Activated CD4-positive, alpha-beta T cell treated with anti-CD3 and anti-CD28 coated beads, Interleukin-2, amount 10 ng/mL, durations not matched to agents 7 days and 5 days (primary cell): ENCODE data around the gene LITAFD. TPM values are rescaled to one million over a fixed set of nuclear protein-coding genes. Genes with fewer than 3 reads are reported as not detected.
A peak's percentile ranks its signal among the peaks of the same experiment; 100 is the strongest.

ENCODE experiments used
- CTCF ChIA-PET: fragments of 350-600 bp; sonication (Branson Sonifier 250); formaldehyde crosslinking; loops from one replicate; lab custom pipeline; 2021; ENCODE audit warnings: antibody characterized with exemption; lab: Charles Lee
- POLR2A ChIA-PET: fragments of 350-600 bp; sonication (Branson Sonifier 250); formaldehyde crosslinking; loops from one replicate; lab custom pipeline; 2021; ENCODE audit warnings: antibody characterized with exemption; lab: Charles Lee
- DNase-seq: peaks from one replicate; pipeline ENCODE4 v3.0.0-alpha.2; 2020
- H3K27ac Mint-ChIP-seq: one replicate; pipeline ENCODE4 v1.8.0; 2021; ENCODE audit warnings: mild to moderate bottlenecking, moderate library complexity, mixed read lengths
- H3K27me3 Mint-ChIP-seq: one replicate; pipeline ENCODE4 v1.8.0; 2021; ENCODE audit warnings: mixed read lengths
- H3K36me3 Mint-ChIP-seq: one replicate; pipeline ENCODE4 v1.8.0; 2021; ENCODE audit warnings: low read depth, mixed read lengths
- H3K4me1 Mint-ChIP-seq: one replicate; pipeline ENCODE4 v1.8.0; 2021; ENCODE audit warnings: mixed read lengths
- H3K4me3 Mint-ChIP-seq: one replicate; pipeline ENCODE4 v1.8.0; 2021; ENCODE audit warnings: mild to moderate bottlenecking, moderate library complexity, mixed read lengths
- H3K9me3 Mint-ChIP-seq: one replicate; pipeline ENCODE4 v1.8.0; 2021; ENCODE audit warnings: mixed read lengths
- total RNA-seq, 2 experiments: library from RNA; stranded (reverse); gene quantifications; one replicate each; pipeline ENCODE4 v1.2.3, GENCODE V29; 2021

The LITAFD gene
- total RNA-seq, 2 experiments from 2014 or later, result not detected

GRCh38 chr16:8921347-8921984 lies 39.3 kb downstream of the LITAFD start:
- no peak for DNase-seq
- ChIA-PET CTCF (interaction anchor here (1.2 to 1.3 kb wide), 2 partner anchors 13 to 25 kb away, joined by 3 to 6 read pairs; no protein-coding TSS in a partner anchor), POLR2A (no interaction called here)
- no peaks in the 10 kb centered on the region for H3K9me3 Mint-ChIP-seq
- no peak overlapping the region for H3K4me3 Mint-ChIP-seq
- no peaks in the 10 kb centered on the region for H3K27me3 Mint-ChIP-seq
- peaks cover 80% of the 10 kb centered on the region for H3K4me1 Mint-ChIP-seq
- H3K27ac Mint-ChIP-seq, result no peak overlapping the region
- peaks cover 75% of the 10 kb centered on the region for H3K36me3 Mint-ChIP-seq

DNA sequence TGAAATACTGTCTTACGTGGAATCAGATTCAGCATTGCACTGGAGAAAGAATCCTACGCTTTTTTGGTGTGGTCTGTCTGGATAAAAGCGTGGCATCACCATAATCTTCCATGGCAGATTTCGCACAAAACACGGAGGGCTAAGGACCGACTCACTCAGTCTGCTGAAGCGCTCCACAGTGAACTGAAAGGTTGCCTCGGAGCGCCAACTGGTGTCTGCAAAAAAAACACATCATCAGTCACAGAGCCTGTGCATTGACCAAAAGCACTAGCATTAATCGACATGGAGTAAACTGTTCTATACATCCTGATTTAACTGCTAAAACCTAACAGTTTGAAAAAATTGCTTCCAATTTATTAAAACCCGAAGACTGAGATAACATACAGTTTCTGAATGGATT lies 41.0 kb downstream of the LITAFD start:
- no peak overlapping the region for H3K4me3 Mint-ChIP-seq
- H3K9me3 Mint-ChIP-seq, result no peaks in the 10 kb centered on the region
- ChIA-PET CTCF (no interaction called here), POLR2A (no interaction called here)
- no peak for DNase-seq
- H3K4me1 Mint-ChIP-seq, result peaks cover 68% of the 10 kb centered on the region
- no peak overlapping the region for H3K27ac Mint-ChIP-seq
- no peaks in the 10 kb centered on the region for H3K27me3 Mint-ChIP-seq
- peaks cover 73% of the 10 kb centered on the region for H3K36me3 Mint-ChIP-seq

- CTCF ChIA-PET, result interaction anchor here (0.9 kb wide), 2 partner anchors 8 to 12 kb away, joined by 3 read pairs; no protein-coding TSS in a partner anchor
- no peaks in the 10 kb centered on the region for H3K27me3 Mint-ChIP-seq
- H3K4me3 Mint-ChIP-seq, result no peak overlapping the region
- peak overlapping the region; percentile 80 for H3K27ac Mint-ChIP-seq
- H3K4me1 Mint-ChIP-seq, result peaks cover 61% of the 10 kb centered on the region
- peaks cover 75% of the 10 kb centered on the region for H3K36me3 Mint-ChIP-seq
- DNase-seq, result no peak
- H3K9me3 Mint-ChIP-seq, result no peaks in the 10 kb centered on the region
- POLR2A ChIA-PET, result no interaction called here
Measured at GRCh38 chr16:8924214-8924613, 42.1 kb downstream of the LITAFD start.

- Mint-ChIP-seq H3K27ac (peak overlapping the region; percentile 46), H3K4me3 (no peak overlapping the region), H3K27me3 (no peaks in the 10 kb centered on the region), H3K4me1 (peaks cover 49% of the 10 kb centered on the region), H3K9me3 (no peaks in the 10 kb centered on the region), H3K36me3 (peaks cover 73% of the 10 kb centered on the region)
- DNase-seq, result no peak
- ChIA-PET POLR2A (no interaction called here), CTCF (interaction anchor here (1.6 kb wide), 1 partner anchor 11 kb away, joined by 5 read pairs; no protein-coding TSS in a partner anchor)
Measured at GRCh38 chr16:8925455-8925854, 43.3 kb downstream of the LITAFD start.

- H3K27ac Mint-ChIP-seq, result no peak overlapping the region
Measured at GRCh38 chr16:8926827-8927226, 44.7 kb downstream of the LITAFD start.

GRCh38 chr16:8928467-8928957 lies 46.4 kb downstream of the LITAFD start:
- CTCF ChIA-PET, result no interaction called here
- Mint-ChIP-seq H3K27me3 (no peaks in the 10 kb centered on the region), H3K27ac (no peak overlapping the region), H3K36me3 (peaks cover 54% of the 10 kb centered on the region), H3K9me3 (no peaks in the 10 kb centered on the region), H3K4me1 (peaks cover 34% of the 10 kb centered on the region), H3K4me3 (no peak overlapping the region)
- POLR2A ChIA-PET, result no interaction called here
- DNase-seq, result no peak

More at GRCh38 chr16:8926827-8927226, 44.7 kb downstream of the LITAFD start:
- DNase-seq, result no peak
- ChIA-PET CTCF (no interaction called here), POLR2A (no interaction called here)
- peaks cover 63% of the 10 kb centered on the region for H3K36me3 Mint-ChIP-seq
- no peaks in the 10 kb centered on the region for H3K9me3 Mint-ChIP-seq
- H3K27me3 Mint-ChIP-seq, result no peaks in the 10 kb centered on the region
- H3K4me3 Mint-ChIP-seq, result no peak overlapping the region
- peaks cover 40% of the 10 kb centered on the region for H3K4me1 Mint-ChIP-seq

- DNase-seq, result no peak
- ChIA-PET POLR2A (no interaction called here), CTCF (interaction anchor here (0.6 kb wide), 1 partner anchor 288 kb away, joined by 3 read pairs; no protein-coding TSS in a partner anchor)
- no peak overlapping the region for H3K4me3 Mint-ChIP-seq
- peaks cover 52% of the 10 kb centered on the region for H3K36me3 Mint-ChIP-seq
- H3K27ac Mint-ChIP-seq, result peak overlapping the region; percentile 32
- peaks cover 28% of the 10 kb centered on the region for H3K4me1 Mint-ChIP-seq
- H3K27me3 Mint-ChIP-seq, result no peaks in the 10 kb centered on the region
- H3K9me3 Mint-ChIP-seq, result no peaks in the 10 kb centered on the region
Measured at GRCh38 chr16:8929086-8929748, 47.1 kb downstream of the LITAFD start.

- ChIA-PET CTCF (no interaction called here), POLR2A (no interaction called here)
- peak; percentile 65 for DNase-seq
- Mint-ChIP-seq H3K4me3 (no peak overlapping the region), H3K9me3 (no peaks in the 10 kb centered on the region), H3K4me1 (peaks cover 28% of the 10 kb centered on the region), H3K36me3 (peaks cover 32% of the 10 kb centered on the region), H3K27me3 (no peaks in the 10 kb centered on the region), H3K27ac (no peak overlapping the region)
Measured at GRCh38 chr16:8931859-8932258, 49.7 kb downstream of the LITAFD start.

DNA sequence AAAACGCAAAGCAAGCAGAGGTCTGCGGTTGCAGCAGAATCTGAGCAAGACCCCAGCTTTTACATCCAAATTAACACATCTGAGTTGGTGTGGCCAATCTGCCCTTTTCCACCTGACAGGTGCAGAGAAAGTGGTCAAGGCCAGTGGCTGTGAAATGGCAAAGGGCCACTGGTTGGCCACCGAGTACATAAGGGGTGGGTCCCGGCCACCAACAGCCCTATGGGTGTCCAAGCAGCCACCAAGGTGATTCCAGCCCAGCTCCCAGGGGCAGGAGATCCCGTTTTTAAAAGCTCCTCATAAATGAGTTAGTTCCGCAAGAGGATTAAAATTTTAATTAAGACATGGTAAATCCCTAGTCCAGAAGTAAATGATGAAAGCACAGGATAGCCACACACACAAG lies 52.5 kb downstream of the LITAFD start:
- peaks cover 52% of the 10 kb centered on the region for H3K4me1 Mint-ChIP-seq
- H3K36me3 Mint-ChIP-seq, result peaks cover 8% of the 10 kb centered on the region
- H3K27ac Mint-ChIP-seq, result no peak overlapping the region
- ChIA-PET CTCF (interaction anchor here (0.6 to 2.3 kb wide), 4 partner anchors 12 to 200 kb away, joined by 3 to 7 read pairs (median 5); no protein-coding TSS in a partner anchor), POLR2A (no interaction called here)
- no peak overlapping the region for H3K4me3 Mint-ChIP-seq
- H3K27me3 Mint-ChIP-seq, result no peaks in the 10 kb centered on the region
- no peaks in the 10 kb centered on the region for H3K9me3 Mint-ChIP-seq
- no peak for DNase-seq

Other genes with a start within 250 kb of the LITAFD start
- 1 to 10 TPM; 5.4 to 5.6 TPM for gene ABAT, start 207.7 kb upstream of the LITAFD start, total RNA-seq
- 10 to 100 TPM; 10.1 to 11.1 TPM for gene TMEM186, start 84.7 kb upstream of the LITAFD start, total RNA-seq
- 10 to 100 TPM; 37.0 to 38.9 TPM for gene PMM2, start 84.5 kb upstream of the LITAFD start, total RNA-seq
- gene CARHSP1, start 13.3 kb upstream of the LITAFD start, total RNA-seq, result 100 to 1,000 TPM; 172 to 189 TPM
- 100 to 1,000 TPM; 157 to 160 TPM for gene USP7, start 81.6 kb downstream of the LITAFD start, total RNA-seq
- gene HAPSTR1, start 209.3 kb downstream of the LITAFD start, total RNA-seq, result 10 to 100 TPM; 55.0 to 55.6 TPM